GM10847 (cell line): ENCODE measurements around the gene CFAP45.

ENCODE experiments used
- POLR2A ChIP-seq: IDR thresholded peaks from 2 replicates; pipeline ENCODE4 v1.6.1; 2011; ENCODE audit not compliant: insufficient read length; ENCODE audit errors: extremely low read depth

Gene CFAP45

GRCh38 chr1:159861218-159861617 is 38.7 kb downstream of the CFAP45 start:
- no peak for TF ChIP-seq POLR2A

GRCh38 chr1:159860456-159860855 is 39.5 kb downstream of the CFAP45 start:
- no peak for TF ChIP-seq POLR2A

GRCh38 chr1:159859767-159860322 is 40.1 kb downstream of the CFAP45 start:
- TF ChIP-seq POLR2A: no peak

GRCh38 chr1:159857889-159858288 is 42.1 kb downstream of the CFAP45 start:
- TF ChIP-seq POLR2A: no peak

GRCh38 chr1:159856576-159856975 is 43.4 kb downstream of the CFAP45 start:
- TF ChIP-seq POLR2A: no peak

DNA sequence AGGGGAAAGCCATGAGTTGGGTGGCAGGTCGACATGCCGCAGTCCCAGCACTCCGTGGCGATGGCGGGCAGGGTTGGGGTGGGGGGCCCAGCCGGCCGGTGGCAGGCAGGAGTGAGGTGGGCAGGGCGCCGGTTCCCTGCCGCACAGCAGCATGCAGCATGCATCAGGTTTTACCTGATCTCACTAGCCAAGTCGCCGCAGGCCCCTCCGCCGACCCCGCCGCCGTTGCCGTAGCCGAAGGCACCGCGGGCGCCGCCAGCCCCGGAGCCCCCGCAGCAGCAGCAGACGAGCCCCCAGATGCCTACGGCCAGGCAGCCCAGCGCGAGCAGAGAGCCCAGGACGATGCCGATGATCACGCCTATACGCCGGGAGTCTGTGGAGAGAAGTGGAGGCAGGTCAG is 44.3 kb downstream of the CFAP45 start:
- TF ChIP-seq POLR2A: no peak

DNA sequence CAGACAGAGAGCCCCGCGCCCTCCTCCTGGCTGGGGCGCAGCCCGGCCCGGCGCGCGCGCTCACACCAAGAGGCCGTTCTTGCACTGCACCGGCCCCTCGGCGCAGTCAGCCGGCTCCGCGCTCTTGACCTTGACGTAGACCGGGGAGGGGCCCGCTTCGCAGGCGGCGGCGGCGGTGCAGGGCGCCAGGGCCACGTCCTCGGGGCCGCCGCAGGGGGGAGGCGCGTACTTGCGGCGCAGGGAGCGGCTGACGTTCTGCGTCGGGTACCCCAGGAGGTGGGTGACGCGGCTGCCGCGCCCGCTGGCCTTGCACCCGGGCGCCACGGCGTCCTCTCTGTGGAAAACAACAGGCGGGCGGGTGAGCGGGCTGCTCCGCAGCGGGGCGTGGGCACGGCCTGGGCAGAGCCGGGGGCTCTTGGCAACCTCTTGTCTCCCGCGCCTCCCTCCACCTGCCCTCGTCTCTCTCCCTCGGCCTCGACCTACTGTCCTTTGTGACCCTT is 45.2 kb downstream of the CFAP45 start:
- no peak for TF ChIP-seq POLR2A

GRCh38 chr1:159854116-159854692 is 45.8 kb downstream of the CFAP45 start:
- TF ChIP-seq POLR2A: no peak

- TF ChIP-seq POLR2A: no peak
These were observed 46.4 kb downstream of the CFAP45 start for GRCh38 chr1:159853417-159854115.

DNA sequence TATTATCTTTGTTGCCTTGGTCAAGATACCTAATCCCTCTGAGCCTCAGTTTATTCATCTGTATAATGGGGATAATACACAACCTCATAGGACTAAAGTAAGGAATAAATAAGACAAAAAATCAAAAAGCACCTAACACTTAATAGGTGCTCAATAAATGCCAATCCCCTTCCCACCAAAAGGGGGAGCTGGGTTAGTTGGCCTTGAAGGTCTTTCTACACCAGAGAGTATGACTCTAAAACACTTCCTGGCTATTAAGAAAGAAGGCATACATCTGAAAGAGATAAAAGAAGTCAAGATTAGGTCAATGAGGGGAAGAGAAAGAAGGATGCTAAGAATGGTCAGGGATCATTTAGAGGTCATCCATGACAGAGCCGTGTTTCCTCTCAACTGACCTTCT is 48.6 kb downstream of the CFAP45 start:
- no peak for TF ChIP-seq POLR2A

DNA sequence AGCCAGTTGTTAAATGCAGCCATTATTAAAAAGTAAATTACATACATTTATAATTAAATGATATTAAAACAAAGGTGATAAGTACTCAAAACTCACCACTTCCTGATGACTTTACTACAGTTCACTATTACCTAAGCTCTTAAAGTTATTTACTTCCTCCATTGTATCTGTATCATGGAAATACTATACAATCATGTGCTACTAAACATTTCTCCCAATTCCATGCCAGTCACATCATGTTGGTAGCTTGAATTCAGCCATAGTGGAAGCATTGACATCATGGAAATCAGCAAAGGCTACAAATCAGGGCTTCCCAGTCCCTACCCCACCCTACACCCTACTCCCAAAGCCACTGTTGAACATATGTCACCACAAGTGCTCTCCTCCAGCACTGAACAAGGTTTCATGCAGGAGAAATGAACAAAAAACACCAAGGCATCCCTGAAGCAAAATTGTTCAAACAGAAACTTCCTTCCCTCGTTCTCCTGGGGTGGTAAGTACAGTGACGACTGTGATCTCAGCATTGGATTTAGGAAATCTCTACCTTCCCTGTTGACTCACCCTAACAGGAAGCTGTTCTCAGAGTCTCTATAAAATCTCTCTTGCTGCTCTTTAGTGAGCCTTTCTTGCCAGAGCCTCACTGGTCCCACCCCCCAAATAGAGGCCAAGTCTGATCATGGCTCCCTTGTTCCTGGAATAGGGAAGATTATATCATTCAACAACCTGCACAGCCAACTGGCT is 50.2 kb downstream of the CFAP45 start:
- TF ChIP-seq POLR2A: no peak

DNA sequence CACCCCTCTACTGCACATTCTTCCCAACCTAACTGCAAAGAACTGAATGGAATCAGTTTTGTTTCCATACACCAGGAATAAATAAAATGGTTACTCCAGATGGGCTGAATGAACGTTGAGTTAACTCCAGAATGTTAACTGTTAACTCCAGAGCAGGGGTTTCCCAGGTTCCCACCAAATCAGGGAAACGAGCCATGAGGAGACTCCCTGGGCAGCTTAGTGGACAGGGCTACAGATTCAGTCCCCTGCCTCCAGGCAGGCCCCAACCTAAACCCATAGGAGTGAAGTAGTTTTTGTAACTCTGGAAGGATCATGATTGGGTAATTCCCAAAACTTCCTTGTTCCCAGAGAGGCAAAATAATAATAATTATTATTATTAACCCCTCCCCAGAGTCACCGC is 51.6 kb downstream of the CFAP45 start:
- no peak for TF ChIP-seq POLR2A

DNA sequence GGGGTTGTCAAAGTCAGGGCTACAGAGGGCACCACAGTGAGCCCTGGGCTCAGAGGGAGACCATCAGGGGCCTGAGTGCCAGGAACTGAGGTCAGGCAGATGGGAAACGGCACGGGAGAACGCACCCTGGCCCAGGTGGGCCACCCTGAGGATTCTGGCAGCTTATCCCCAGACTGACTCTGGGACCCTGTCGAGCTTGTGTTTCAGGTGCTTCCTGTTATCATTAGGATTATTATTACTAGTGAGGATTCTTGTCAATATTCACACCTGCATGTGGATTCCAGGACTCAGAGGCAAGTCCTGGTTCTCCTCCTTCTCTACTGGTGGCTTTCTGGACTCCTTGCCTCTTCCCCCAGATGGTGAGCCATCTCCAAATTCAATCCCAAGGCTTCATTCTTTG is 52.7 kb downstream of the CFAP45 start:
- no peak for TF ChIP-seq POLR2A

GRCh38 chr1:159845751-159846629 is 54.0 kb downstream of the CFAP45 start:
- TF ChIP-seq POLR2A: no peak

- no peak for TF ChIP-seq POLR2A
These were observed 56.5 kb downstream of the CFAP45 start for GRCh38 chr1:159843459-159843858.
